GM18868 (cell line): Measurements from ENCODE around the gene ELAC2.
"Not testable (repeated sequence)": the region's sequence is repeated elsewhere in the genome, so short reads cannot be mapped to it uniquely, and the experiment has no call there.

Experiments
- ATAC-seq: cut with Tn5 transposase; IDR thresholded peaks from one replicate; pipeline ENCODE4 v1.9.1; 2021; ENCODE audit warnings: mild to moderate bottlenecking, moderate library complexity; ENCODE audit not compliant: unreplicated experiment

Gene ELAC2

DNA sequence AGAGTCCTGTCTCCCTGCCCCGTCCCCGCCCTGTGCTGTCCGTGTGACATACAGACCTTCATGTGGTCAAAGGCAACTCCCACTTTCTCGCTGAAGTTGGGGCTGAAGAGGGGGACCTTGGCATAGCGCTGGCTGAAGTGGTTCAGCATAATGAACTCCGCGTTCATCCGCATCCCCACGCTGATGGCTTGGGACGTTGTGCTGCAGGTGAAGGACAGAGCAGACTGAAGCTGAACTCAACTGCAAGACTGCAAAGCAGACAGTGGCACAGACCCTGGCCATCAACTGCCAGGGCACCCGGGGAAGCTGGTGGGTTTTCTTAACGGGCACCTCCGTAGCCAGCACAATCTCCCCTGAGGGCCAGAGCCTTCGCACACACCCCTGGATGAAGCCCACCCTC lies 24.2 kb downstream of the ELAC2 start:
- ATAC-seq, result no peak

DNA sequence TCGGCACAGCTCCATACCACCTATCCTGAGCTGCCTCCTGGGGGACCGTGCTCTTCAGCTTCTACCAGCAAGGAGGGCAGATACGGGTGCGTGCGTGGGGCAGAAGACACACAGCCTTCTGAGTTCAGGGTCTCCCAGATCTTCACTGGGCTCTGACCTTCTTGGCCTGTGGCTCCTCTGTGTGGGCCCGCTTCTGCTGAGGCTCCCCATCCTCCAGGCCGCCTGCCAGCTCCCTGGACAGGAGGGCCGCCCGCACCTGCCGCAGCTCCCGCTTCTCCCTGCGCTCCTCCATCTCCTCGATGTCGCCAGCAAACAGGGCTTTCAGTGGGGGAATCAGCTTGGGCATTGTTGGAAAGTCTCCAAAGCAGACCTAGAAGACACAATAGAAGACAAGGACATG lies 25.2 kb downstream of the ELAC2 start:
- no peak for ATAC-seq

DNA sequence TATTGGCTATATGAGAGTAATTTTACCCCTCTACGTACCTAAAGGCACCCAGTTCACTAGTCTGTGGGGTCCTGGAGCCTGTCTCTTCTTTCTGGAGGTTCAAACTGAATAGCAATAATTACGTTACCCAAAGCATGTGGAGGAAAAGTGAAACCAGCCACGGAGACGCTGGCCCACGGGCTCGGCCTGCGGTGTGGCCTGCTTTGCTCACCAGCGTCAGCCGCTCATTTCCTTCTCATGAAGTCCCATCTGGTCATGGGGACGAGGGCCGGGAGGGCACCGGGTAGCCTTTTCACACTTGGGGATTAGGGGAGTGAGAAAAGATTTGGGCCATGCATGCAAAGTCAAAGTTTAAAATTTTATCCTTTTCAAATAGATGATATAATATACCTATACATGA lies 26.9 kb downstream of the ELAC2 start:
- no peak for ATAC-seq

DNA sequence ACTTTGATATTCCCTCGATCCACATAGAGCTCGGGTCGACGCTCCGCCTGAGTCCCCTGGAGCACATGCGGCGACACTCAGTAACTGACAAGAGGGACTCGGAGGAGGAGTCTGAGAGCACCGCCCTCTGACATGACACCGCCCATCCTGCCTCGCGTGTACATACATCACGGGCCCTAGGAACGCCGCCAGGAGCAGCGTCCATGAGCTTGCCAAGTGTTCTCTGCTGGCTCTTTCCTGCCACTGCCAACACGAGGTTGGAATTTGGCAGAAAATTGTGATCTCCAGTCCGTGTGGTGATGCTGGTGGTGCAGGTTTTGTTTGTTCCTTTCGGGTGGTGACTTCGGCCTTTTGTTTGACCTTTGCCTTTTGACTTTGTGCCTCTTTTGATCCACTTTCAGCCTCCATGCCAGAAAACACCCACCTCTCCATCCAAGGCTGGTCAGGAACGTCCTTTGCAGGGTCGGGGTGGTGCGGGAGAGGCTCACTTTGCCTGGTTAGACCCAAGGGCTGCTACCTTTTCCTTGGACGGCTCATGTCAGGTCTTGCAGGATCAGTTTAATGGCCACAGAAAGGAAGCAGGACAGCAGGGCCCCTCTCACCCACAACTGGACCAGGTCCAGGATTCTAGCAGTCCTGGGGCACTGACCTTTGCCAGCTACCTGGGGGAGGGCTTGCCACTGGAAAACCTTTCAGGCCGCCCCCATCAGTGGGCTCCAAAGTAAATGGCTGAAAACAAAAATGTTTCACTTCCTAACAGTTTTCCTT lies 27.6 kb downstream of the ELAC2 start:
- ATAC-seq, result no peak

DNA sequence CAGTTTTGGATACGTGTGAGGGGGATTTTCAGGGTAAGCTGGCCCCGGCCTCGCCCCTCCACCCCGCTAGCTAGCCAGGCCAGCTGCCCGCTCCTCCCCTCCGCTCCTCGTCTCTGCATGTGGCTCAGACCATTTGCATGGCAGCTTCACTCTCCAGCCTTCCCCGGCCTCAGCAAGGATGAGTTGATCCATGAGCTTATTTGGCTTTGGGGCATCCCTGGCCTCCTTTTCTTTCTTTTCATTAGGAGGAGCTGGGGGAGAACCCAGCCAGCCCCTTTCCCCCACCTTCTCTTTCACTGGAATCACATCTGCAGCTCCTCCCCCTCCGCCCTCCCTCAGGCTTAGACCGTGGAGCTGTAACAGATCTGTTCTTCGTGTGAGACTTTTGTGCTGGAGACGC lies 30.7 kb downstream of the ELAC2 start:
- ATAC-seq, result no peak

DNA sequence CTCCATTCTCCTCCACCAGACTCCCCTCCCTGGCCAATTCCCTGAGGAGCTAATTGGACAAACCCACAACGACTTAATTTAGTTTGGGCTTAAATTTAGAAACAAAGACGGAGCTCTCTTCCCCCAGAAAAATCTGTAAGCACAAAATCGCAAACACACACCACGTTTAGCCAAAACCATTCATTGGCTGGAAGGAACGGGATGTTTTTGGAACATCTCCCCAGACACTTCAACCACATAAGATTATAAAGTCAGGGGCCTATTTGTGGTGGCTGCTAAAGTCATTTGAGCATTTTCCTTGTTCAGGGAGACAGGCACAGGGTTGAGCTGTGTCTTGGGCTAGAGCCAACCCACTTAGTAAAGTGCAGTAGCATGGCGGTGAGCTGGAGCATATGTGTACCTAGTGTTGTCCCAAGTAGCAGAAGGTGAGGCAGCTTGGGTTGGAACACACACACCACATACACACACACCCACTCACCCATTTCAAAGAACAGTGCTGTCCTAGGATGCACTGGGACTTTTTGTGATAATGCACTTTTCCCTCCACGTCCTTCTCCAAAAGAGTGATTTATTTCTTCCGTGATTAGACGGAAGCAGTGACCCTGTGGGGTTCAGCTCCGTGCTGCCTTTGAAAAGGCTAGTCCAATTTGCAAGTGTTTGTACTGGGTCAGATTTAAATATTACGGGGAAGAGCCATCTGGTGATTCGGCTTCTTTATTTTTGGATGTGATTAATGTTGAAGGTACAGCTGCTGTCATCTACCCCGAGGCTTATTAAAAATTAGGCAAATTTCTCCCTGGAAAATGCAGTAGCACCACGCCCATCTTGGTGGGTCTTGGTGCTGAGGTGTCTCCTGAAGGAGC lies 32.2 kb downstream of the ELAC2 start:
- ATAC-seq, result no peak

DNA sequence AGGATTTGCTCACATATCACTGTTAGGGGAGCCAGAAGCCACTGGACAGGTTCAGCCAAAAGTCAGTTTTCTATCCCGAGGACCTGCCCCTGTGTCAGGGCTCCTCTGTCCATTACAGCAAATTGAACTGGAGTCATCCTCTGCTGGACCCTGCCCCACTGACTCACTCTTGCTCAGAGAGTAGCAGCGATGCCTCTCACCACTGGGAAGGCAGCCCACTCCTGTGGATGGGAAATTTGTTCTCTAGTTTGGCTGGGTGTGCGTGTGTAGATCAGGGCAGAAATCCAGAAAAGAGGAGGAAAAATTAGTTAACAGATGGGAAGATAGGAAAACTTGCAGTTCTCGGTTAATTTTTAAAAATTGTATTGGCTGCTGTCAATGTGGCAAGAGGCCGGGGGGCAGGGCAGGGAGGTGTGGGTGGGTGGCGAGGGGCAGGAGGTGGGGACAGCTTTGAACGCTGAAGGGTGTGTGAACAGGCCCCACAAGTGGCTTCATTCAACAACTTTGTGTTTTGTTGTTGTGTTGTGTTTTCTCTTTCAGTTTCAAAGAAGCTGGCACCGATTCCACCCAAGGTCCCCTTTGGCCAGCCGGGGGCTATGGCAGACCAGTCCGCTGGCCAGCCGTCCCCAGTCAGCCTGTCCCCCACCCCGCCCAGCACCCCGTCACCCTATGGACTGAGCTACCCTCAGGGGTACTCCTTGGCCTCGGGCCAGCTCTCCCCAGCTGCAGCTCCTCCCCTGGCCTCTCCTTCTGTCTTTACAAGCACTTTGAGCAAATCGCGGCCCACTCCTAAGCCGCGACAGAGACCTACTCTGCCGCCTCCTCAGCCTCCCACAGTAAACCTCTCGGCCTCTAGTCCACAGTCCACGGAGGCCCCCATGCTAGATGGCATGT lies 33.6 kb downstream of the ELAC2 start:
- no peak for ATAC-seq

DNA sequence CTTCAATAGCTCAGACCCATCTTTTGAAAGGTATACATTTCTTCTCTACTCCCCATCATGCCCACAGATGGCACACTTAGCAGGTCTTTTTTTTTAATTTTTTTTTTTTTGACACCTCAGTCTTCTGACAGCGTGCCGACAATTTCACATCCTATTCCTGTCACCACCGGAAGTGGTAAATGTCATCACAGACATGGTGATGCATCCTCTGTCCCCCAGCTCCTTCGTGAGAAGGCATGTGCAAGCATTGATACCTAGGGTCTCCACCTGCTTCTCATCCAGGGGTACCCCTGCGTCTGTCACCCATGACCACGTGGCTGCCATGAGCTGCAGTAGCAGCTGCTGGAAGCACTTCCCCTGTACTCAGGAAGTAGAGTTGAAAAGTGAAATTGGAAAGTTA lies 35.6 kb downstream of the ELAC2 start:
- ATAC-seq, result no peak

DNA sequence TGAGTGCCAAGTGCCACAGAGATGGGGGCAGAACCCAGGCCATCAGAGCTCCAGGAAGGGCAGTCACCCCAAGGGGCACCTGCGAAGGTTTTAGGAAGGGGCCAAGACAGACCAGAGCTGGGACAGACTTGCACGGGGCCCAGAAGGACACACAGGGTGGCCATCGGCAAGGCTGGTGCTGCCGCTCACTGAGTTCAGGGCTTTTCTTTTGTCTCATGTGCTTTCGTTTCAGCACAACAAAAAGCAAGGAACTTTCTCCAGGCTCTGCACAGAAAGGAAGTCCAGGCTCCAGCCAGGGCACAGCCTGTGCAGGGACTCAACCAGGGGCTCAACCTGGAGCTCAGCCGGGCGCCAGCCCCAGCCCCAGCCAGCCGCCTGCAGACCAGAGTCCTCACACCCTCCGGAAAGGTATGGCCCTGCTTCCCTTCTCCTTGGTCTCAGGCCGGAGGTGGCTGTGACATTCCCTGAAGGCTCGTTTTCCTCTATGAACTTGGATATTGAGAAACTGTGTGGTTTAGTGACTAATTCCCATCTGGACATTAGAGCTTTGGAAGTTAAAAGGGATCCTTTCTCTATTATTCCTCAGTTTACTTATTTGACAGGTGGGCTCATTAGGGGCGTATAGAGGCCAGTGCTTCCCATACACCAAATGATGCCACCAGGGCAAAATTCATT lies 37.9 kb downstream of the ELAC2 start:
- no peak for ATAC-seq

DNA sequence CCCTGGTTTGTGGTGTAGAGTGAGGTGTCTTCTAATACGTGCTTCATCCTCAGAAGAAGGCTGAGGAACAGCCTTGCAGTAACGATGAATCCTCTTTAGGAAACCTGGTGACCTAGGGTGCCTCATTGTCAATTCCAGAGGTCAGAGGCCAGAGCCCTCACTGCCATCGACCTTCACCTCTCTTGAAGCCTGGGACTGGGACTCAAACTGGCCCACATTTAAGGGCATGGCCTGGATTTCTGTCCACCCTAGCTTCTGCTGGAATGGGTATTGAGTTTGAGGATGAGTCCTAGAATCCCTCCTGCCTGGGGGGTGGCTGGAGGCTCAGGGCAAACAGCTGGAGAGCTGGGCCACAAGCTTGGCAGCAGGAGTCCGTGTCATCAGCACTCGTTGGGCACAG lies 38.6 kb downstream of the ELAC2 start:
- no peak for ATAC-seq

DNA sequence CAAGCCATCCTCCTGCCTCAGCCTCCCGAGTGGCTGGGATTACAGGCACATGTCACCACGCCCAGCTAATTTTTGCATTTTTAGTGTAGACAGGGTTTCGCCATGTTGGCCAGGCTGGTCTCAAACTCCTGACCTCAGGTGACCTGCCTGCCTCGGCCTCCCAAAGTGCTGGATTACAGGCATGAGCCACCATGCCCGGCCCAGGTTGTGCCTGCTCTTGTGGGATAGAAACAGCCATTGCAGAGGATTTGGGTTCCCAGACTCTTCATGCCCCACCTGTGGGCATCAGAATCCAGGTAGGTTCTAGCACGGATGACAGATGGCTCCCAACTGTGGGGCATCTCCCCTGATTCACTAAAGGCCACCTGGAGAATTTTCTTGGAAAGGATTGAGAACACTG lies 39.0 kb downstream of the ELAC2 start:
- not testable (repeated sequence) for ATAC-seq

DNA sequence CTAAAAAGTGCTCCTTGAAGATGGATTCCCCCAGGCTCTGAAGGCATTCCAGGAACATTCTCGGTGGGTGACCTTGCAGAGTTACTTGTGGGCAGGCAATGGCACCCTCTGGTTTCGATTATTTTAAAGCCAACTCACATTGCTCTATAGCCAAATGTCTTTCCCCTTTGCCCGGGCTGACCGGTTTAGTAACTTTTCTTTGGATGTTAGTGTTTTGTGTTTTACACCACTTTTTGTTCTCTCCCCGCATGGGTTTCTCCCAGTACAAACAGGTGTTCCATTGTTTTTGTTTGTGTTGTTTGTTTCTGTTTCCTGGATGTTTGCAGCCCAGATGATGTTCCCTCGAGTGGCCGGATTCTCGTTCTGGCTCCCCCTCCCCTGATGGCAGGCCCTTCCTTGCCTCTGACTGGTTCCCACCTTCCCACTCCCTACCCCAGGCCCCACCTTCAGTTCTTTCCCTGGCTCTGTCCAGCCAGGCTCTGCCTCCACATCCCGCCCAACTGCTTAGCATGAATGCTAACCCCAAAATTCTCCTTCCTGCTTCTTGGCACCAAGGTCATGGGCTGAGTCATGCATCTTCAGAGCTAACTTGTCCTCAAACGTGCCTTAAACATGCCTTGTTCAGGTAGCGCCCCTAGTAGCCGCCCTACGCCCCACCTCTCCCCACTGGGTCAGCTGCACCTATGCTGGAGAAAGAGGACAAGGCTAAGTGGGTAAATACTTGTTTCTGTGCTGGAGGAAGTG lies 40.6 kb downstream of the ELAC2 start:
- ATAC-seq, result no peak

DNA sequence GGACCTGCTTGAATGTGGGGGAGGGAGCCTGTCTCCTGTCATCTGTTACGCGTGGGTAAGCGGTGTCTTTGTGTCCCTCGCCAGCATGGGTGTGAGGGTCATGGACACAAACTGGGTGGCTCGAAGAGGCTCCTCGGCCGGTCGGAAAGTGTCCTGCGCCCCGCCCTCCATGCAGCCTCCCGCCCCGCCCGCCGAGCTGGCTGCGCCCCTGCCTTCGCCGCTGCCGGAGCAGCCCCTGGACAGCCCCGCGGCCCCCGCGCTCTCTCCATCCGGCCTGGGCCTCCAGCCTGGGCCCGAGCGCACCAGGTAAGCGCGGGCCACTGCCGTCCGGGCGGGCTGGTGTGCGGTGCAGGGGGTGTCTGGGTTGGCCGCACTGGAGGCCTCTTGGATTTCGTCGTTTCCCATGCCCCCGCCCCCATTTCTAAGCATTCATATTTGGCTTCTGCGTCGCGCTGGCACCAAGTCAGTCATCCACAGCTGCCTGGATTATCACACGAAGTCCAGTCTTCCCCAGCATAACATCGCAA lies 43.8 kb downstream of the ELAC2 start:
- ATAC-seq, result no peak

DNA sequence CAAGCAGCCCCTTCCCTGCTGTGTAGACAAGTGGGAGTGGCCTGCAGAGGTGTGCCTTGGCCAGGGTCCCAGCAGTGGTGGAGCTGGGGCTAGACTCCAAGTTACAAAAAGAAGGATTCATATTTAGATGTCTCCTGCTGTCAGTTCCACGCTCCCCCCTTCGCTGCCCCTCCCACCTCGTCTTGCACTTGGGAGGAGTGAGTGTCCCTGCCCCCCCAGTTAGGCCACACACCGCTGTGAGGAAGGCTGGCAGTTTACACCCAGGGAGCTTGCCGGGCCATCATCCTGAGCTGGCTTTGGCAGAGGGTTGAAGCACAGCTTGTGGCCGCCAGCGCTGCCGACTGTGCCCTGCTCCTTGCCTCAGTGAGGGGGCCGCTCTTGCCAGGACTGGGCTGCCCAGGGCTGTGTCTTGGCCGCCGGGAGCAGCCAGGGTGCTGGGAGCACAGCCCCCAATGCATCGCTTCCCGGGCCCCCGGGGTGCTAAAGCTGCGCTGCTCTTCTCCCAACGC lies 44.3 kb downstream of the ELAC2 start:
- ATAC-seq, result no peak

DNA sequence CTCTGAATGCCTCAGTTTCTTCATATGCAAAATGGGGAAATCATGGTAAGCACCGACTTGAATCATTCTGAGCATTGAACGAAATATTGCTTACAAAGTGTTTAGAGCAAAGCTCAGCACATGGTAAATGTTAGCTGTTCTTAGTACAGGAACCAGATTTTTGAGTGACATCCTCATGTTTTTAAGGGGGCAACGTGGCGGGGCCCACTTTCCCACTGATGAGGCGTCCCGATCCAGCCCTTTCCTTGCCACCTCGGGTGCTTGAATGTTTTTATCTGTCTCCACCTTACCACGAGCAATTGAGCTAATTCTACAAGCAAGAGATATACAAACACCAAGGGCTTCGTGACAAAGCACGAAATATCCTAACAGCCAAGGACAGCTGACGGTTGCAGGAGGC lies 49.9 kb downstream of the ELAC2 start:
- no peak for ATAC-seq

DNA sequence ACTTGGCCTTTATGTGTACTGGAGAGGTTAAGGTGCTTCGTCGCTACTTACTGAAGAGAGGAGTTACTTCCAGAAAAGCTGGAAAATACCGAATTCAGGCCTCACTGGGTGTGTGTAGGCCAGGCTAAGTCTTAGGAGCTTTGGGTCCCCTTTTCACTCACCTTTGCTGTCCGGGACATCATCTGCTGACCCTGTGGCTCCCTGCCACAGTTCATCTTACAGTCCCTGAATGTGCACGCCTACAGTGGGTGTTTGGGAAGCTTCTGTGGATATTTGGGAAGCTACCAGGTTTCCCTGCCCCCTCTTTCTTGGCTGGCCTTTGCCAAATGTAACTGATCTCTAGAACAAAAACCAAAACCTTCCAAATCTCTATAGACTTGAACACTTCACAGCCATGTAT lies 51.4 kb downstream of the ELAC2 start:
- no peak for ATAC-seq

DNA sequence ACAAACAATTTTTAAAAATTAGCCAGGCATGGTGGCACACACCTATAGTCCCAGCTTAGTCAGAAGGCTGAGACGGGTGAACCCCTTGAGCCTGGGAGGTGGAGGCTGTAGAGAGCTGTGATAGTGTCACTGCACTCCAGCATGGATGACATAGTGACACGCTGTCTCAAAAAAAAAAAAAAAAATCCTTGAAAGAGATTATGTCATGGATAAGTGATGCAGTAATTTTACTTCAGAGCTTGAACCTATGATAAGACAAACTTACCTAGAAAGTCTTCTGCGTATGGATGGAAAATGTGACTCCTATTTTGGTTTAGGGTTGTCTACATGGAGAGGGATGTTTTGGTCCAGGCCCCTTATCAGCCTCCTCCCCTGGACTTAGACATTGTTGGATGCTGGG lies 51.8 kb downstream of the ELAC2 start:
- ATAC-seq, result no peak

DNA sequence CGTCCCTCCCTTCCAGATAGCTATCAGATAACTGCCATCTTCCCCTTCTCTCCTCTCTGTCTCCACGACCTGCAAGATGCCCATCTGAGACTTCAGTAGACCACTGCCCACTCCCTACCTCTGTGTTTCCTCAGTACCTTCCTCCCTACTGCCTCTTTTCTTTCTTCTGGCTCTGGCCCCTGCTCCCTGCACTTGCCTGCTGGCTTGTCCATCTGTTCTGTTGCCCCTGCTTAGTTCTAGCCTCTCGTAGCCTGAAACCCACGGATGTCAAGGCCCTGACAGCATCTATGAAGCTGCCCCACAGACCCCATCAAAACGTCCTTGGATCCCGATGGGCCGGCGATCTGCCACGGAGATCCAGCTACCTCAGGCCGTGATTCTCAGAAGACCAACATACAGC lies 53.0 kb downstream of the ELAC2 start:
- ATAC-seq, result no peak

DNA sequence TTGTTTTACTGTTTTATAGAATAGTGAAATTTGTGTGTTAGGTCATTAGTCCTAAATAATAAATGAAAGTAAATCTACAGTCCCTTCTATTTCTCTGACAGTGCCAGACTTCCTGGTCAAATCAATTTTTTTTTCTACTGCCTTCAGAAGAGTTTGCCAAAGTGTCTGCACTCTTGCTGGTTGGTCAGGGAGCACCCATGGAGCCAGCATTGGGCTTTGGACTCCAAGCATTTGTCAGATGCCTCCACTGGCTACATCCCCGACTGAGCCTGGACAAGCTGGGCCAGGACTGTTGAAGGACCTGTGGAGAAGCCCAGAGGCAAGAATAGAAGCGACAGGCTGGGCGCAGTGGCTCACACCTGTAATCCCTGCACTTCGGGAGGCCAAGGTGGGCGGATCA lies 53.7 kb downstream of the ELAC2 start:
- ATAC-seq, result no peak

DNA sequence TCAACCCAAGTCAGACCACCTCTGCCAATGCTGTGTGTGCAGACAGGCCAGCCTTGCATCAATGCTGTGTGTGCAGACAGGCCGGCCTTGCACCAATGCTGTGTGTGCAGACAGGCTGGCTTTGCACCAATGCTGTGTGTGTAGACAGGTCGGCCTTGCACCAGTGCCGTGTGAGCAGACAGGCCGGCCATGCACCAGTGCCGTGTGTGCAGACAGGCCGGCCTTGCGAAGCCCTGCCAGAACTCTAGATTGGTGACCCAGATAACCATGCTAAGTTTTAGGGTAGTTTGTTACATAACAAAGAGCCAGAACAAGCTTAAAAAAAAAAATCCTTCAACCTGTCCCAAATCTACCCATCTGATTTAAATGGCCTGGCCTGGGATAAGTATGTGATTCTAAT lies 54.3 kb downstream of the ELAC2 start:
- no peak for ATAC-seq
